Urothelium cell line (cell line): Measurements from ENCODE around the gene FZD7.
A peak's percentile ranks its signal among the peaks of the same experiment; 100 is the strongest.

ENCODE experiments used
- DNase-seq: peaks from one replicate; pipeline ENCODE4 v3.0.0; 2011; ENCODE audit warnings: low spot score, mixed read lengths
- FAIRE-seq: peaks from 2 replicates; lab custom pipeline; 2011; peaks lifted over from hg19 to GRCh38; lab: Jason Lieb, UNC

FZD7 gene

DNA sequence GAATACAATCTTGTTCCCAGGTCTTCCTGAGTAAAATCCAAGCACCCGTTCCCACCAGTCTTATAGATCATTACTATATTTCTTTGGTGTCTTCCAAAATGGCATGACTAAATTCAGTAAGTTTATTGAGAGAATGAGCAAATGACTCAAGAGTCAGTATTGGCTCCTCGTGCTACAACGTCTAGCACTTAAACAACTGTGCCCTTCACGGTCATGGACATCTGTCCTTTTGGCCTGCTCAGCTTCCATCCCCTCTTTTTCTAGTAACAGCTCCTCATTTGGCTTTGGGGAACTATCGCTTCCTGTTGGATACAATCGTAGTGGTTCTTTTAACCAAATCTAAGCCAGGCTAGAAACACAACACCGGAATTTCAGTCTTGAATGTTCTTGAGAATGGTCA, 24.1 kb upstream of the FZD7 start:
- DNase-seq (no peak), FAIRE-seq (no peak)

DNA sequence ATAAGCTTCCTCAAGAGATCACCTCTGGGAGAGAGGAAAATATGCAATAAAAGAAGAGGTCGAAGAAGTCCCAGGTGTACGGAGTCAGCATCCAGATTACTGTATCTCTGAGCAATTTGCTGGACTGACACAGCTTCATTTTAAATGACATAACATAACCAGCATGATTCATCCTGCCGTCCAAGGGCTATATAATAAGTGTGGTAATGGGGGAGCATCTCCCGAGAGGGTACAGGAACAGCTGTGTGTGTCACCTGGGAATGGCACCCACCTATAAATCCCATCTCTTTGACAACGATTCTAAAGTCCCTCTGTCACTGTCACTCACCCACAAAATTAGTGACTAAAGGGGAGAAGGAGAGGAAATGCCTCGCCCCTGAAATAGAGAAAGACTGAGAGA, 19.3 kb upstream of the FZD7 start:
- DNase-seq (no peak), FAIRE-seq (no peak)

DNA sequence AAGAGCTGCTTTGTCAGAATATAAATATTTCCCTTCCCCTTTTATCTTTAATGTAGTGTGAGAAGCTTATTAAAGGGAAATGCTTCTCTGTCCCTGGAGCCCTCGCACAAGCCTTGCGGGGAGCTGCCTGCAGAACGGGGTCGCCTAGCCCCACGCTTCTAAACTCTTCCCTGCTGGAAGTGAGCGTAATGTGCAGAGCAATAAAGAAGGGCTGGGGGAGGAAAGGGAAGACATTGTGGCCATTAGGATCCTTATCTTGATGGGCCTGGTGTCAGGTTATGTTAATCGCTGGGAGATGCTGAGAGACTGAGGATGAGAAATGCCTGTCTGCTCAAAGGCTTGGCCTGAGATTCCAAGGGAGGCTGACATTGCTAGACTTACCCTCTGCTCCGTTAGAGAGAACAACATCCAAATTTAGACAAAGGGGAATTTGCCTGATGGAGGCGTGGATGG, 18.9 kb upstream of the FZD7 start:
- FAIRE-seq (no peak), DNase-seq (no peak)

DNA sequence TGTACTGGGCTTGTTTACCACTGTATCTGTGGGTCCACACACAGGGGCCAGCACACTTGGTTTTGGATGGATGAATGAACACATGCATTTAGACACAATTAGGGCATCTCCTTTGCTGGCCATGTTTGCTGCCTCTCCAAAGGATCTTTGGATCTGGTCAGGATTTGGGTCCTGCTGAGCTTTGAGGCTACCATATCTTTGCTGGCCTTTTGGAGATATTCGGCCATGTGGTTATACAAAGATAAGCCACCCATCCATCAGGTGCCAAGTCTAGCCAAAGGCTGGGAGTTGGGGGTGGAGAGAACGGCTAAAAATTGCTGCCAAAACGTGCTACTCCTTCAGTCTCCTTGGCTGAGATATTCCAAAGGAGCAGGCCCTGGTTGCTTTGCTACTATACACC, 18.2 kb upstream of the FZD7 start:
- no peak for FAIRE-seq
- DNase-seq = no peak

DNA sequence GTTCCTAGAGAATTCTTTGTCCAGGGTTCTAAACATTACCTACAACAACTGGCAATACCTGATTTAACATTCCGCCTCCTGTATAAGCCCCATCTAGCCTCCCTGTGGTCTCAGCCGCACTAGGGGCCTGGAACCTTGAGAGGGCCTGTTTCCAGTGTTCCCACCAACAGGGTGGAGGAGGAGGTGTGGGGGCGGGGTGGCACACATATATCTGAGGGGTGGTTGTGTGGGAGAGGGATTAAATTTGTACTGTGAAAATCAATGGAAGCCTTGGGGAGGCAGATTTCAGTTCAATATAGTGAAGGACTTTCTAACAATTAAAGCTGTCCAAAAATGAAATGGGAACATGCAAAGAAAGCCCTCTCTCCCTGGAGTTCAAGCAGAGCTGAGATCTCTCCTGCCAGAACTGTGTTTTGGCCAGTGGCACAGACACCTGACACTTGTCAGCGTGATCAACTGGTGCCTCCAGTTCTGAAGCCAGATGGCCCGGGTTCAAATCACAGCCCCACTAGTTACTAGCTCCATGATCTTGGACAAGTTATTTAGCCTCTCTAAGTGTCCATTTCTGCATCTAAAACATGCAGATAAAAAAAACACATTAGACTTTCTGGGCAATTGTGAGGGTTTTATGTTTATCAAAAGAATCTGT, 17.0 kb upstream of the FZD7 start:
- FAIRE-seq (no peak), DNase-seq (no peak)

DNA sequence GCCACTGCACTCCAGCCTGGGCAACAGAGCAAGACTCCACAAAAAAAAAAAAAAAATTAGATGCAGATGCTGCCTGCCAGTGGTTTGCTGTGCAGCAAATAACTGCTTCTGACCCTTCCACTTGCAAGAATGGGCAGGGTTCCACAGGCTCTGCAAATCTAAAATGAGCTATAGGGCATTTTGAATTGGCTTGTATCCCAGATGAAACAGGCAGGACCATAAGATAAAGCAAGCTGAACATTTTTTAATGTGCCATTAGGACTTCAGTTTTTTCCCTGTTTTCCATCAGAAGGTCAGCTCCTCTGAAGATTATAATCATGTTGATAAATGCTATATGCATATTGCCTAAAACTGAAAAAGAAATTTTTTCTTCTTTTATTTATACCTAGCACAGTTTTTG, 15.7 kb upstream of the FZD7 start:
- no peak for DNase-seq
- FAIRE-seq = no peak

DNA sequence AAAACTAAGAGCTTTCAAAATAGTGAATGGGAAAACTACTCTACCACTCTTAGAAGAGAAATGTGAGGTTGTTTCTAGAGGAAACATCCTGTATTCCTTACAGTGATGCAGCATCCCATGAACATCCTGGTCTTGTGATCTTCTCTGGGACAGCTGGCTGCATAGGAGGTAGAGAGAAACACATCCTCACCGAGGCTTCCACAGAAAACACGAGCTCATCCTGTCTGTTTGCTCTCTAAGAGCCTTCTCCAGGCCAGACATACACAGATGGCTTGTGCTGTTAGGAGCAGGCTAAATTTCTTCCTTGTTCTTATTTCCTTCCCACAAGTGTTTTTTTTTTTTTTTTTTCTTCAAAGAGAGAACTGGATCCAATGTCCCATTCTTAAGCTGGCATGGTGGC, 14.7 kb upstream of the FZD7 start:
- DNase-seq (no peak), FAIRE-seq (no peak)

DNA sequence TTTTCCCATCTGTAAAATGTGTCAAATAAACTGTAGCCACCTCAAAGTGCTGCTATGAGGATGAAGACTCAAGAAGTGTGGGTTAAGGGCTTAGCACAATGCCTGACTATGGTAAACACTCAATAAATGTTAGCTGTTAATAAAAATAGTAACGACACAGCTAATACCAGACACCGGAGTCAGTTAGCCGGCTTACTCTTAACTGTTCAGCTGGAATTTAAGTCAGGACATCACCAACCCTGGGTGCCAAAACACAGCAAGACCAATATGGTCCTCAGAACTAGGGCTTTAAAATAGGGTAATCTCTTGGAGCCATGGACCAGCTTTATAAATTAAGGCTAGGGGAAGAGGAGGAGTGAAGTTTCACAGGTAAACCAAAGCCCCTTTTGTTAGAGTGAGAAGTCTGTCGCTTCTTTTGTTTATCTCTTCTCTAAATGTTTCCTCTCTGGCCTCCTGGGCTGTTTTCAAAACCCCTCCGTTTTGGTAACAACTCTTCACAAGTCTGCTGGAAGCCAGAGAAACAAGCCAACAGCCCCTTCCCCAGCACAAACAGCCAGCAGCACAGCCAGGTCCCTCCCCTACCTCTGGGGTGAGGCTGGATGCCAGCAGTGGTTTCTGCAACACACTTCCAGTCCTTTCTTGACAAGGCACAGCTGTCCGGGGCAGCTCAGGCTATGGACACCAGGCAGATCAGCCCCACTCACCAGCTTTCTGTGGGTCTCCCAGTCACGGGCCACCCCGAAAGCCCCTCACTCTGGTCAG, 13.8 kb upstream of the FZD7 start:
- DNase-seq (no peak), FAIRE-seq (no peak)

DNA sequence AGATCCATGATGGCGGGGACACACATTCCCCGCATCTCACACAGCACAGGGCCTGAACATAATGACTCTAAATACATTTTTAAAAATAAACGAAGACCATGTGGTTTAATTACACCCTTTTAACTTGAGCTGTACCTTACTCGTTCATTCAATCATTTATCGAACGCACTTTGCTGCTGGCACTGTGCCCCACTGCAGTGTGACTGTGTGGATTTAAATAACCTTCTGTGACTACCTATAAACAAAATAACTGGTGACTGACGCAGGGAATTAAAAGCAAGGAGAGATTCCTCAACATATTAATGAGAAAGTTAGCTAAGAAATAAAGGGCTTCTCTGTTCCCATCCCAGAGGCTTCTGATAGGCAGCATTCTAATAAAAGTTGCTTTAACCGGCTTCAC, 10.9 kb upstream of the FZD7 start:
- no peak for DNase-seq
- no peak for FAIRE-seq

DNA sequence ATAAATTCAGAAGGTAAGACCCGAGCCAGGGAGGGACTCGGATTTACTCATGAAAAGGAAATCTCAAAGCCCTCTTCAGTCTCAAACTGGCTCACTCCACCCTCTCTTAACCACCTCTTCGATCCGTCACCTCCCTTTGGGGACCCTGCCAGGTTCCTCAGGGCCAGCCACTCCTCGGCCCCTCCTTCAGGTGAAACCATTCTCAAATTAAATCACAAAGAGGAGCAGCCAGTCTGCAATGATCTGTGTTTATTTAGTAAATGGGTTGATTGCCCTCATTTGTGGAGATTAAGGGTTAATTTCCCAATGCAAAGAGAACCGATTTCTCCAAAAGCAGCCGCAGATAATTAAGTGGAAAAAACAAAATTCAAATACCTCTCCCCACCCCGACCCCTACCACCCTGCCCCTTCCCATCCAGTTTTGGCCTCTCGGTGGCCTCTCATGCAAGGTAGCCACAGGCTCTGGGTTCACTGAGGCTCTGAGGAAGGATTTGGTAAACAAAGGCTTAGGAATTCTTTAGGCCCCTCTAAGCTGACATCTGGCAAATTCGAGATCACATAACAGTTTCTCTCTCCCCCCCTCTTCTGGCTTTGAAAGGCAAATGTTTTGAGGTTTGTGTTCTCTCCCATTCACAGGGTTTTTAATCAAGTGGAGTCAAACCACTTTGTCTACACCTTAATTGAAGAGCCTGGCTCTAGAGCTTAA, 10.3 kb upstream of the FZD7 start:
- DNase-seq = no peak
- FAIRE-seq = no peak

DNA sequence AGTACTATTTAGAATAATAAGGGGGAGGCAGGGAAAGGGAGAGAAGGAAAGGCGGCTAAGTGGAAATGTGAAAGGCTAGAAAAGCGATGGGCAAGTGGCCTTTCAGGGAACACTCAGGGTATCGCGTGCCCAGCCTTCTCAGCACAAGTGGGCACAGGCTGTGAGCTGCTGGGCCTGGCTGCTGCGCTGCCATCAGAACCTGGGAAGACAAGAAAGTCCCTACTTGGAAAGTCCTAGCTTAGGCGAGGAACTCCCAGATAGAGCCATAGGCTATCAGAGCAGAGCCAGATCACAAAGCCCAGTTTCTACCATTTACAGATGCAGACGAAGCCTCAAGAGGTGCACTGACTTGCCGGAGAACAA, 9.8 kb upstream of the FZD7 start:
- no peak for FAIRE-seq

DNA sequence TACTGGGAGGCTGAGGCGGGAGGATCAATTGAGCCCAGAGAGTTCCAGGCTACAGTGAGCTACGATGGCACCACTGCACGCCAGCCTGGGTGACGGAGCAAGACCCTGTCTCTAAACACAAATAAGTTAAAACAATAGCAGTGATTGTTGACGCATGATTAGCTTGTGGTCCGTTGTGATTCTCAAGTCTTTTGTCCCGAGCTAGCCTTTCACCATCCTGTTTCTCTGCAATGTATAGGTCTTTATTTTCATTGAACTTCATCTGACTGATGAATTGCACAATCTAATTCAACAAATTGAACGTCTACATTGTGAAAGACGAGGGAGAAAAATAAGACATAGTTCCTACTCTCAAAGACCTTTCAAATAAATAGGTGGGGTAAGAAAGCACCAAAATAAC, 8.8 kb upstream of the FZD7 start:
- no peak for DNase-seq
- no peak for FAIRE-seq

More for the DNA sequence above, 9.8 kb upstream of the FZD7 start:
- no peak for DNase-seq

DNA sequence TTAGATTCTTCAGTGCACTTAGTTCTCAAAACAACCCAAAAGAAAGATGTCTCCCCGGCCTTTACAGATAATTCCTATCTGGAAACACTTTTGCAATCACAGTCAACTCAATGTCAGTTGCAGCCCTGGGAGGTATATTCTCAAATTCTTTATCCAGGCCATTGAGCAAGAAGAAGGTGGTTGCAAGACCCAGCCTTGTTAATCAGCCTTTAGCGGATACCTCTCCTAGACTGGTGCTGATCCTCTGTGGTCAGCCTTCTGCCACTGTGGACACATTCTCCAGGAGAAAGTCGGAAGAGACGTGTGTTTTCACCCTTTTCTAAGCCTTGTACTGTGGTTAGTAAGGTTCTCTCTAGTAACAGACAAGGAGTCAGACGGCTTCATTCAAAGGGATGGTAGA, 7.8 kb upstream of the FZD7 start:
- FAIRE-seq = no peak
- DNase-seq = no peak

DNA sequence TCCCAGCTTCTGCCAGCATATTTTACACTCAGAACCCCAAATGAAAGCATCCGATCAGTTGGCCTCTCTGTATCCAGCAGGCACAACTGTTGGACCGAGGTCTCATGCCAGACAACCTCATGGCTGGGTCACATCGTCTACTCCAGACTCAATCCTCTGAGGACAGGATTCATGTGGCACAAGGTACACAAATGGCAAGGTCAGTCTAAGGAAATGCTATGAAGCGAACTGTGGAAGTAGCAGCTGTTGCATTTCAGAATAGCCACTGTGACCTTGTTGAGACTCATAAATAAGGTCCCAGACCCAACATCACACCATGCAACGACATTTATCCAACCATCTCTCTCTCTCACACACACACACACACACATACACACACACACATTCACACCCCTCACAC, 7.1 kb upstream of the FZD7 start:
- FAIRE-seq (no peak), DNase-seq (no peak)

DNA sequence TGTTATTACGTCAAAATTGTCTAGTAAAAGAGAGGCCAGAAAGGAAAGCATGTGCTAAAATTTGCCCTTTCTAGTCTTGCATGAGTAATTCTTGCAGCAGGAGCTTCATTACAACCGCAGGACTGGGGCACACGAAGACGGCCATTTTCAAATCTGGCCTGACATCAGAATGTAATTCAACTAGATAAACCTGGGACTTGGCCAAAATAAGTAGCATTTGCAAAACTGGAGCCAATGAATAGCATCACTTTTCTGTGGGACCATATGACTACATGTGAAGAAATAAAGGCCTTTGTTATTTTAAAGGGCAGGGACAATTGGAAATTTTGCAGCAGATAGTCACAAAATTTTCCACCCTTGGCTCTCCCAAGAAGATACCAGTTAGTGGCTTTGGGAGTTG, 3.0 kb upstream of the FZD7 start:
- no peak for FAIRE-seq

DNA sequence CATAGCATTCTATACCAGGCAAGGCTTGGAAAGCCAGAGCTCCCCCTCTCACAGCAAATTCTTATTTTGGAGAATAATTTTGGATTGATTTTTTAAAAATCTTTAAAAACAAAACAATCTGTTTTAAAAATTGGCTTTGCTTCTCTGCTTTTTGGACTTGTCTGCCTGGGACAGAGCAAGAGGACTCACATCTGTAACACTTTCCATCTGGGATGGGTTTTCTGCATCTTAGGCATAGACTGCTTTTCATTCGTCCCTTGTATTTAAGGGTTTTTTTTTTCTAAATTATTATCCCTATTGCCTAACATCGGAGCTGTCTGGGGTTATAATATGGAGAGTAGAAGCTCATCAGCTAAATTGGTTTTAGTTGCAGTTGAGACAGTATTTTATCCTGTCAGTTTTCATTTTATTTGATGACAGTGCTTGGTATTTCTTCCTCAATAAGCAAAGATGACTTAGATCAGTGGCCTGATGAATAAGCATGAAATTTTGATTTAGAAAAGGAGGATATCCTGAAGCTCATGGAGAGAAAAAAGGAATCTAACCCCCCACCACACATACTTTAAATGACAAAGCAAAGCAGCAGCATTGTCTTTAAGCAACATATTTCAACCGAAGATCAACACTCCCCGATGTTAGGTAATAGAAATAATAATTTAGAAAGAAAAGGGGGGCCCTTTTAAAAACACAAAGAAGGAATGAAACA, 2.3 kb upstream of the FZD7 start:
- no peak for FAIRE-seq

More for the DNA sequence above, 3.0 kb upstream of the FZD7 start:
- no peak for DNase-seq

DNA sequence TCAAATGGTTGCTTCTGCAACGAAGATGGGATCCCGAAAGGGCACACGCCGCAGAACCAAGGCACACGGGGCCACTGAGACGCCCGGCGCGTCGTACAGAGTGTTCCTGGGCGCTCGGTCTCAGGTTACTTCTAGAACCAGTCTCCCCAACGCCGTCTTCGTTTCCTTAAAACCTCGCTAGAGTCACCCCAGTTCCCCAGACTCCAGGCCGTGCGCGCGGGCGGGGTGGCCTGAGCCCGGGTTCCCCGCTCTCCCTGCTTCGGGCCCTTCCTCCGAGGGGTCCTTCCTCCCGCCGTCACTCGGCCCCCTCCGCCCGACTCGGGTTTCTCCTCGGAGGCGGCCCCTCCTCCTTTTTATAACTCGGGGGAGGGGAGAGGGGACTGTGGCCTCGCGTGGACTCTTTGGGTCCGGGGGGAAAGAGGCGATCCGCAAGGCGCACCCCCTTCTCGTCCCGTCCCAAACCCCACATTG, 774 bp upstream of the FZD7 start:
- DNase-seq = peak; percentile 74

More for the DNA sequence above, 2.3 kb upstream of the FZD7 start:
- no peak for DNase-seq

DNA sequence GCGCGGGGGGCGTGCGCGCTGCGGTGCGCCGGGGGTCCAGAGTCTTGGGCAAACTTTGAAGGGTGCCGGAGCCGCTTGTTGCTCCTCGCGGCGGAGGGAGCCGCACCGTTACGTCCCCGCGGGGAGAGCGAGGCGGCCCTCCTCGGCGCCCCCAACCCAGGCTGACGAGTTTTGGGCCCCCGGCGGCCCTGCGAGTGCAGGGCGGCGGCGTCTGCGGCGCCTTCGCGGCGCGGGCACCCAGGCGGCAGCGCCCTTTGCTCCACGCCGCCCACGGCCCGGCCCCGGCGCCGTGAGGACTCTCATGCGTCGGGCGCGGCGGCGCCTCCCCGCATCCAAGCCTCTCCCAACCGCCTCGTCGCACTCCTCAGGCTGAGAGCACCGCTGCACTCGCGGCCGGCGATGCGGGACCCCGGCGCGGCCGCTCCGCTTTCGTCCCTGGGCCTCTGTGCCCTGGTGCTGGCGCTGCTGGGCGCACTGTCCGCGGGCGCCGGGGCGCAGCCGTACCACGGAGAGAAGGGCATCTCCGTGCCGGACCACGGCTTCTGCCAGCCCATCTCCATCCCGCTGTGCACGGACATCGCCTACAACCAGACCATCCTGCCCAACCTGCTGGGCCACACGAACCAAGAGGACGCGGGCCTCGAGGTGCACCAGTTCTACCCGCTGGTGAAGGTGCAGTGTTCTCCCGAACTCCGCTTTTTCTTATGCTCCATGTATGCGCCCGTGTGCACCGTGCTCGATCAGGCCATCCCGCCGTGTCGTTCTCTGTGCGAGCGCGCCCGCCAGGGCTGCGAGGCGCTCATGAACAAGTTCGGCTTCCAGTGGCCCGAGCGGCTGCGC, 814 bp downstream of the FZD7 start:
- FAIRE-seq (no peak), DNase-seq (peak; percentile 25)

More for the DNA sequence above, 774 bp upstream of the FZD7 start:
- FAIRE-seq = no peak

DNA sequence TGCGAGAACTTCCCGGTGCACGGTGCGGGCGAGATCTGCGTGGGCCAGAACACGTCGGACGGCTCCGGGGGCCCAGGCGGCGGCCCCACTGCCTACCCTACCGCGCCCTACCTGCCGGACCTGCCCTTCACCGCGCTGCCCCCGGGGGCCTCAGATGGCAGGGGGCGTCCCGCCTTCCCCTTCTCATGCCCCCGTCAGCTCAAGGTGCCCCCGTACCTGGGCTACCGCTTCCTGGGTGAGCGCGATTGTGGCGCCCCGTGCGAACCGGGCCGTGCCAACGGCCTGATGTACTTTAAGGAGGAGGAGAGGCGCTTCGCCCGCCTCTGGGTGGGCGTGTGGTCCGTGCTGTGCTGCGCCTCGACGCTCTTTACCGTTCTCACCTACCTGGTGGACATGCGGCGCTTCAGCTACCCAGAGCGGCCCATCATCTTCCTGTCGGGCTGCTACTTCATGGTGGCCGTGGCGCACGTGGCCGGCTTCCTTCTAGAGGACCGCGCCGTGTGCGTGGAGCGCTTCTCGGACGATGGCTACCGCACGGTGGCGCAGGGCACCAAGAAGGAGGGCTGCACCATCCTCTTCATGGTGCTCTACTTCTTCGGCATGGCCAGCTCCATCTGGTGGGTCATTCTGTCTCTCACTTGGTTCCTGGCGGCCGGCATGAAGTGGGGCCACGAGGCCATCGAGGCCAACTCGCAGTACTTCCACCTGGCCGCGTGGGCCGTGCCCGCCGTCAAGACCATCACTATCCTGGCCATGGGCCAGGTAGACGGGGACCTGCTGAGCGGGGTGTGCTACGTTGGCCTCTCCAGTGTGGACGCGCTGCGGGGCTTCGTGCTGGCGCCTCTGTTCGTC, 1.7 kb downstream of the FZD7 start:
- peak; percentile 66 for FAIRE-seq
- DNase-seq = no peak
